B cell (primary cell): Measurements from ENCODE around the gene DCHS1.
"Not testable (repeated sequence)": the region's sequence is repeated elsewhere in the genome, so short reads cannot be mapped to it uniquely, and the experiment has no call there.

Source experiments
- EZH2 ChIP-seq: IDR thresholded peaks from 2 replicates; pipeline ENCODE4 v1.6.1; 2012; ENCODE audit warnings: borderline replicate concordance, low read depth, mild to moderate bottlenecking, moderate library complexity, low read length; ENCODE audit not compliant: insufficient read depth, poor library complexity, severe bottlenecking
- TF ChIP-seq, protein P1 (sequence below): fragments of 200-600 bp; IDR thresholded peaks from one replicate; pipeline ENCODE4 v1.8.0; 2022; ENCODE audit warnings: antibody characterized with exemption, mild to moderate bottlenecking

DNA sequence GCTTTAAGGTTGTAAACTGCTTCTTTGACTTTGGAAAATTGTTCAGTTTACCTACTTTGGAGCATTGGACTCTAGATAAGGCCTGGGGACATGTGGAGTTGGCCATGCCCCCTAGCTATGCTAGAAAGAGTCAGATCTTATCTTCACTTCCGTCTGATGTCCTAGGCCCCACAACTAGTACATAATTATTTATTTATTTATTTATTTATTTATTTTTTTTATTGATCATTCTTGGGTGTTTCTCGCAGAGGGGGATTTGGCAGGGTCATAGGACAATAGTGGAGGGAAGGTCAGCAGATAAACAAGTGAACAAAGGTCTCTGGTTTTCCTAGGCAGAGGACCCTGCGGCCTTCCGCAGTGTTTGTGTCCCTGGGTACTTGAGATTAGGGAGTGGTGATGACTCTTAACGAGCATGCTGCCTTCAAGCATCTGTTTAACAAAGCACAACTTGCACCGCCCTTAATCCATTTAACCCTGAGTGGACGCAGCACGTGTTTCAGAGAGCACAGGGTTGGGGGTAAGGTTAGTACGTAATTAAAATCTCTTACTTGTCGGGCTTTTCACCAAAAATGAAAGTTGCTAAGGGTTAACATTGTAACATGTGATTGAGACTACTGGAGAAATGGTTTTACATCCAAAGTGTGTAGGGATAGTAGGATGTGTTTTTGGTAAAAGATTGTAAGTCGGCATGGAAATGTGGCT, 35.0 kb upstream of the DCHS1 start:
- TF ChIP-seq, protein P1, sequence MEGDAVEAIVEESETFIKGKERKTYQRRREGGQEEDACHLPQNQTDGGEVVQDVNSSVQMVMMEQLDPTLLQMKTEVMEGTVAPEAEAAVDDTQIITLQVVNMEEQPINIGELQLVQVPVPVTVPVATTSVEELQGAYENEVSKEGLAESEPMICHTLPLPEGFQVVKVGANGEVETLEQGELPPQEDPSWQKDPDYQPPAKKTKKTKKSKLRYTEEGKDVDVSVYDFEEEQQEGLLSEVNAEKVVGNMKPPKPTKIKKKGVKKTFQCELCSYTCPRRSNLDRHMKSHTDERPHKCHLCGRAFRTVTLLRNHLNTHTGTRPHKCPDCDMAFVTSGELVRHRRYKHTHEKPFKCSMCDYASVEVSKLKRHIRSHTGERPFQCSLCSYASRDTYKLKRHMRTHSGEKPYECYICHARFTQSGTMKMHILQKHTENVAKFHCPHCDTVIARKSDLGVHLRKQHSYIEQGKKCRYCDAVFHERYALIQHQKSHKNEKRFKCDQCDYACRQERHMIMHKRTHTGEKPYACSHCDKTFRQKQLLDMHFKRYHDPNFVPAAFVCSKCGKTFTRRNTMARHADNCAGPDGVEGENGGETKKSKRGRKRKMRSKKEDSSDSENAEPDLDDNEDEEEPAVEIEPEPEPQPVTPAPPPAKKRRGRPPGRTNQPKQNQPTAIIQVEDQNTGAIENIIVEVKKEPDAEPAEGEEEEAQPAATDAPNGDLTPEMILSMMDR, result not testable (repeated sequence)
- not testable (repeated sequence) for TF ChIP-seq EZH2
